Measurements from ENCODE around the gene CYP26C1.

CYP26C1 gene

GRCh38 chr10:93113042-93113441 lies 52.4 kb downstream of the CYP26C1 start:
- Mint-ChIP-seq H3K4me1 (no peaks in the 10 kb centered on the region), H3K27ac (no peak overlapping the region), H3K27me3 (peaks cover 11% of the 10 kb centered on the region), H3K4me3 (no peak overlapping the region), H3K9me3 (no peaks in the 10 kb centered on the region)
- DNase-seq (no peak), ATAC-seq (no peak)

GRCh38 chr10:93115661-93116383 lies 55.2 kb downstream of the CYP26C1 start:
- ATAC-seq (peak; percentile 90), DNase-seq (peak; percentile 51 to 64)
- peak overlapping the region in 1 of 2 donors; percentile 55 for H3K27ac Mint-ChIP-seq
- no peak overlapping the region for H3K4me3 Mint-ChIP-seq
- H3K27me3 Mint-ChIP-seq: peaks cover 11% of the 10 kb centered on the region
- H3K9me3 Mint-ChIP-seq: no peaks in the 10 kb centered on the region
- H3K4me1 Mint-ChIP-seq: no peaks in the 10 kb centered on the region

Measured in stimulated activated naive CD8-positive, alpha-beta T cell treated with anti-CD3 and anti-CD28 coated beads, Interleukin-15, amount 100 ng/mL, for 72 hours (primary cell).